Measurements from ENCODE around the gene OR7A17. TPM values are rescaled to one million over a fixed set of nuclear protein-coding genes. Genes with fewer than 3 reads are reported as not detected.

Gene OR7A17
- total and polyA plus RNA-seq, 2 of the 8 experiments (the other 6 are each of a cell fraction or from before 2014, with no cell fraction given) = not detected

DNA sequence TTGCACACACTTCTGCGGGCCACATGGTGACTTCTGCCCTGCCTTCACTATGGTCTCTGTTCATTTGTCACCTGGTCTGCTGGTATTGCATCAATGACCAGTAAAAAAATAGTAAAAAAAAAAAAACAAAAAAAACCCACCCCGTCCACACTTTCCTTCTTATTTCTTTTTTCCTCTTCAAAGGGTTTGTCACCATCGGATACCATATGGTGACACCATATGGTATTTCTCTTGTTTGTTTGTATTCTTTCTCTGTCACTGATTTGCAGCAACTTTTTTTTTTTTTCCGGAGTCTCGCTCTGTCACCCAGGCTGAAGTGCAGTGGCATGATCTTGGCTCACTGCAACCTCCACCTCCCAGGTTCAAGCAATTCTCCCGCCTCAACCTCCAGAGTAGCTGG is 29.2 kb upstream of the OR7A17 start:
- H3K27ac ChIP-seq (ENCODE audit: low read depth, low read length) = no peak overlapping the region
- no peaks in the 10 kb centered on the region for H3K4me1 ChIP-seq (replicated peaks in 1 of 4; ENCODE audit: control insufficient read depth in 3 of 4, insufficient read depth in 4 of 4, low read length in 3 of 4)
- DNase-seq (ENCODE audit: low read depth in 1 of 2, low spot score in 2 of 2) = no peak
- WGBS, 2 experiments (ENCODE audit: extremely low coverage in 1 of 2, insufficient coverage in 1 of 2, insufficient read length in 1 of 2, insufficient replicate concordance in 2 of 2, low coverage in 1 of 2, low lambda C conversion rate in 2 of 2, missing lambda C conversion rate in 1 of 2) = 49% methylated on average over 3 of the region's 6 CpGs; no CpG with 5 or more reads in 1 of the 2 experiments
- no peak overlapping the region for H3K14ac ChIP-seq (ENCODE audit: insufficient read length)
- H2BK12ac ChIP-seq (ENCODE audit: low read depth, low read length) = no peak overlapping the region
- no peaks in the 10 kb centered on the region for H3K36me3 ChIP-seq (ENCODE audit: control insufficient read depth in 2 of 4, insufficient read depth in 4 of 4, low read length in 3 of 4)
- H4K5ac ChIP-seq (ENCODE audit: insufficient read length, low read depth, low read length) = no peak overlapping the region
- H3K79me2 ChIP-seq (ENCODE audit: control insufficient read depth in 1 of 2, insufficient read depth in 2 of 2, low read length in 2 of 2) = no peaks in the 10 kb centered on the region
- no peak overlapping the region for H2BK5ac ChIP-seq (ENCODE audit: low read depth, low read length)
- FAIRE-seq = no peak
- H2BK120ac ChIP-seq (replicated peaks; ENCODE audit: low read depth, low read length) = no peak overlapping the region
- H3K27me3 ChIP-seq (replicated peaks in 1 of 4; ENCODE audit: control insufficient read depth in 3 of 4, extremely low read depth in 1 of 4, insufficient read depth in 3 of 4, low read length in 3 of 4) = no peaks in the 10 kb centered on the region
- H3K9ac ChIP-seq (replicated peaks in 1 of 4; ENCODE audit: extremely low read depth in 1 of 4, low read depth in 3 of 4, low read length in 3 of 4) = no peak overlapping the region
- H3K23ac ChIP-seq (ENCODE audit: insufficient read length) = no peak overlapping the region
- no peak overlapping the region for H3K4me2 ChIP-seq (ENCODE audit: insufficient read depth in 1 of 2, low read depth in 2 of 2, low read length in 2 of 2)
- H3K9me3 ChIP-seq (ENCODE audit: insufficient read depth in 2 of 2, low read depth in 1 of 2, low read length in 1 of 2) = peaks cover 19 to 46% of the 10 kb centered on the region in 2 experiments
- no peaks in the 10 kb centered on the region for H3K23me2 ChIP-seq (ENCODE audit: low read depth, low read length)
- no peak for TF ChIP-seq CHD2 (IDR thresholded peaks at IDR 0.05; ENCODE audit: low read length)
- H2AFZ ChIP-seq (ENCODE audit: low read length) = no peak overlapping the region
- H2BK15ac ChIP-seq (ENCODE audit: low read length) = no peak overlapping the region
- POLR2A ChIA-PET (ENCODE audit: partially characterized antibody) = no interaction called here
- H4K91ac ChIP-seq (replicated peaks; ENCODE audit: insufficient read length, low read length) = no peak overlapping the region
- no peaks in the 10 kb centered on the region for H4K20me1 ChIP-seq (replicated peaks in 1 of 2; ENCODE audit: control insufficient read depth in 1 of 2, insufficient read depth in 2 of 2, low read length in 2 of 2)
- H2BK20ac ChIP-seq (ENCODE audit: low read length) = no peak overlapping the region
- no peak overlapping the region for H4K8ac ChIP-seq (ENCODE audit: extremely low read depth, insufficient read depth, low read length)
- no peak overlapping the region for H3K18ac ChIP-seq (ENCODE audit: extremely low read depth, low read length)
- no peak overlapping the region for H2AK5ac ChIP-seq (ENCODE audit: low read depth, low read length)
- CTCF ChIA-PET (ENCODE audit: partially characterized antibody) = no interaction called here
- no peak overlapping the region for H3K4ac ChIP-seq (replicated peaks; ENCODE audit: insufficient read length, low read depth, low read length)
- no peak overlapping the region for H3K56ac ChIP-seq (replicated peaks; ENCODE audit: insufficient read length, low read depth, low read length)
- H3K79me1 ChIP-seq (ENCODE audit: low read depth, low read length) = no peaks in the 10 kb centered on the region
- no peak overlapping the region for H3K4me3 ChIP-seq (ENCODE audit: extremely low read depth in 1 of 4, insufficient read depth in 2 of 4, low read depth in 3 of 4, low read length in 4 of 4)
